Fibroblast of peridontal ligament (primary cell): ENCODE data around the gene GRIK3.
"Not testable (repeated sequence)": the region's sequence is repeated elsewhere in the genome, so short reads cannot be mapped to it uniquely, and the experiment has no call there.

Experiments
- DNase-seq: peaks from one replicate; pipeline ENCODE4 v3.0.0-alpha.2; 2010; ENCODE audit errors: extremely low read depth

Gene GRIK3

DNA sequence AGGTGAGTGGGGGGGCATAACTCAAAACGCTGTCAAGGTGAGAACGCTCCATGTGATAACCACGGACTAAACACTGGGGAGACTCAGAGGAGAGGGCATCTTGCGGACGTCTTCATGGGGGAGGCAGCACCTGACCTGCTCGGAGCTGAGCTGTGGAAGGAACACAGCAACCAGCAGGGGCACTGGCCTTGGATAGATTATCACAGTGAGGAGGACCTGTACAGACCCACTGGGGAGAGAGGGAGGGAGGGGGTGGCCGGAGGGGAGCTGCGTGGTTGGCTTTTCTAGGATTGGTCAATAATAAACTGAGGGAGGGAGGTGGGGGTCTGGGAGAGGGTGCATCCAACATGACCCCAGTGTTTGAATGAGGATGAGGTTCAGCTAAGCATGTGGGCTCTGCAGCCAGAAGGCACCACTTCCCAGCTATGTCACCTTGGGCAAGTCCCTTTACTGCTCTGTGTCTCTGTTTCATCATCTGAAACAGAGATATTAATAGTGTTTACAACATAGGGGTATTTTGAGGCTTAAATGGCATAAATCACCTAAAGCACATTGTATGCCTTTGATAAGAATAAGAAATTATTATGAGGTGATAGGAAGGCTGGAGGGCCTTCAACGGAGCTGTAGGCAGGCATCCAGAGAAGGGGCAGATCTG is 123.3 kb downstream of the GRIK3 start:
- DNase-seq, result no peak

DNA sequence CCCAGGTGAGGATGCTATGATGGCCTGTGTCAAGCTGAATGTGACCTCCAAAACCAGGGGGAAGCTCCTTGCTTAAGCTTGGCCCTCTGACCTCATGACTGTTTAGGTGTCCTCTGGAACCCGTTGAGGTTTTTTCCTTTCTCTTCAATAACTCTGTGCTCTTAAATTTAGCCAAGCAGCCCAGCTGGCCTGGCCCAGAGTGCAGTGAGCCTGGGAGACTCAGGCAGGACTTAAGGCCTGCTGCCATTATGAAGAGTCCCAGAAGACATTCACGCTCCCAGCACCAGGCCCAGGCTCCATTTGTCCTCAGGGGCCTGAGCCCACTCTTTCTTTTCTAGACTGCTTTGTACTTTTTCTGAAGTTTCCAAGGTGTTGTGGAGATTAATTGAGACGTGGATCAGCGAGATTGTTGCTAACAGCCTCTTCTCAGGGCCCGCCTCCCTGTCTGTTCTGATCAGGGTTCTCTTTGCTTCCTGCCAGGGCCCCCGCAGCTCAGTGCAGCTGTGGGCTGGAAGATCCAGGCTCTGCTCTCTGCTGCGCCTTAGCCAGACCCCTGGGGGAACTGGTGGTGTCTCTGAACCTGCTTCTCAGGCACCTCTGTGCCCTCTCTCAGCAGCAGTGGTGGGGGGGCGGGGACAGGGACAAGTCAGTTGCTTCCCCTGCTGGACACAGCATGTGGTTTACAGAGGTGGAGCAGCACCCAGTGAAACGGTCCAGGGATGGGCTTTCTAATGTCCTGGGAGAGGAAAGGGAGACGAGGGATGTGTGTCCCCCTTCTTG is 124.2 kb downstream of the GRIK3 start:
- no peak for DNase-seq

DNA sequence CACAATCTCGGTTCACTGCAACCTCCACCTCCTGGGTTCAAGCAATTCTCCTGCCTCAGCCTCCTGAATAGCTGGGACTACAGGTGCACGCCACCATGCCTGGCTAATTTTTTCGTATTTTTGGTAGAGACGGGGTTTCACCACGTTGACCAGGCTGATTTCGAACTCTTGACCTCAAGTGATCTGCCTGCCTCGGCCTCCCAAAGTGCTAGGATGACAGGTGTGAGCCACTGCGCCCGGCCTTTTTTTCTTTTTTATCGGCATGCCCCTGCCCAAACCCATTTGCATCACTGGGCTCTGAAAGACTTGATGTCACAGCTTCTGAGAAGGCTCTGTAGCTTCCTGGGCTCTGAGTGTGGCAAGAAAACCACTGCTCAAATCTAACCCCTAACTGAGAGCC is 125.0 kb downstream of the GRIK3 start:
- not testable (repeated sequence) for DNase-seq

DNA sequence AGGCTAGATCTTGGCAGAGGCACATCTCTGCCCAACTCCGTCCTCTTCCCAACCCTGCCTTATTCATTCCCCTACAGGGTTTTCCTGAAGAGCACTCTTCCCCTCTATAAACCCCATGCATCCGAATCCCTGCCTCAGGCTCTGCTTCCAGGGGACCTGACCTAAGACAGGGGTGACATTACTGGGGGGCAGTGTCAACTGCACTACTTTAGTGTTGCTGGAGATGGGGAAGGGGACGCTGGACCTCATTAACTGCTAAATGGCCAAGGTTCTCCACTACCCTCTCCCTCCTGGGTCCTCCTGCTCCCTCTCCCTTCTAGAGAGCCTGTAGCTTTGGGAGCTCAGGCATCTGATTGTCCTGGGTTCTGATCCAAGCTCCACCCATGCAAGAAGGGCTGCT is 126.2 kb downstream of the GRIK3 start:
- no peak for DNase-seq

DNA sequence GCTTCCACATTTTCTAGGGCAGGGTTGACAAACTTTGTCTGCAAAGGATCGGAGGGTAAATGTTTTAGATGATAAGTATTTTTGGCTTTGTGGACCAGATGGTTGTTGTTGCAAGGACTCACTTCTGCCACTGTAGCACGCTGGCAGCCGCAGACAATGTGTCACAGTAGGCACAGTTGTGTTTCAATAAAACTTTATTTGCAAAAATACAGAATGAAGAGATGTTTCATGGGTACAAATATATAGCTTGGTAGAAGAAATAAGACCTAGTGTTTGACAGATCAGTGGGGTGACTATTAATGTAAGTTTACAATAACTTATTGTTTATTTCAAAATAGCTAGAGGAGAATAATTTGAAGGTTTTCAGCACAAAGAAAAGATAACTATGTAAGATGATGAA is 127.8 kb downstream of the GRIK3 start:
- no peak for DNase-seq

DNA sequence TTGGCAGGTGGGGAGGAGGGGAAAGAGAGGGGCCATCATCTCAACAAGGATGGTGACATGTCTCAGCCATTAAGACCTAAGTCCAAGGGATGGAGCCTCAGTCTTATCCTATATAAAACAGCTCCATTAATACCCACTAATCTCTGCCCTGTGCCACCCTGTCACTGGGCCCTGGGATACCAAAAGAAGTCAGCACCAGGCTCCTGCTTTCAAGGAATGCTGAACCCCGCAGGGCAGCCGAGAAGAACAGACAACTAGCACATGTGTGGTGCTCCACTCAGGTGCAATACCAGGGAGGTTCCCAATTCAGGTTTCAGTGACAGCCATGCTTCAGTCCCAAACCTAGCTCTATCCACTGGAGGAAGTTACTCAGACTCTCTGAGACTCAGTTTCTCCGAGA is 128.4 kb downstream of the GRIK3 start:
- DNase-seq, result no peak

DNA sequence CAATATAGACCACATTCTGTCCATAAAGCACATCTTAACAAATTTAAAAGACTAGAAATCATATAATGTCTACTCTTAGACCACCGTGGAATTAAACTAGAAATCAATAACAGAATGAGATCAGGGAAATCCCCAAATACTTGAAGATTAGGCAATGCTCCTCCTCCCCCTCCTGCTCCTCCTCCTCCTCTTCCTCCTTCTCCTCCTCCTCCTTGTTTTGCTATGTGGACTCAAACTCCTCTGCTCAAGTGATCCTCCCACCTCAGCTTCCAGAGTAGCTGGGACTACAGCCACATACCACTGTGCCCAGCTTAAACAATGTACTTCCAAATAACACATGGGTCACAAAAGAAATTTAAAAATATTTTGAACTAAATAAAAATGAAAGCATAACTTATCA is 134.2 kb downstream of the GRIK3 start:
- no peak for DNase-seq

DNA sequence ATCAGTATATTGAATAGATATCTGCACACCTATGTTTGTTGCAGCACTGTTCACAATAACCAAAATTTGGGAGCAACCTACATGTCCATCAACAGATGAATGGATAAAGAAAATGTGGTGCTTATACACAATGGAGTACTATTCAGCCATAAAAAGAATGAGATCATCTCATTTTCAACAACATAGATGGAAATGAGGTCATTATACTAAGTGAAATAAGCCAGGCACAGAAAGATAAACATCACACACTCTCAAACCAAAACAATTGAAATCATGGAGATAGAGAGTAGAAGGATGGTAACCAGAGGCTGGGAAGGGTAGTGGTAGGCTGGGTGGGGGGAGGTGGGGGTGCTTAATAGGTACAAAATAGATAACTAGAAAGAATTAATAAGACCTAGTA is 136.5 kb downstream of the GRIK3 start:
- DNase-seq, result not testable (repeated sequence)

DNA sequence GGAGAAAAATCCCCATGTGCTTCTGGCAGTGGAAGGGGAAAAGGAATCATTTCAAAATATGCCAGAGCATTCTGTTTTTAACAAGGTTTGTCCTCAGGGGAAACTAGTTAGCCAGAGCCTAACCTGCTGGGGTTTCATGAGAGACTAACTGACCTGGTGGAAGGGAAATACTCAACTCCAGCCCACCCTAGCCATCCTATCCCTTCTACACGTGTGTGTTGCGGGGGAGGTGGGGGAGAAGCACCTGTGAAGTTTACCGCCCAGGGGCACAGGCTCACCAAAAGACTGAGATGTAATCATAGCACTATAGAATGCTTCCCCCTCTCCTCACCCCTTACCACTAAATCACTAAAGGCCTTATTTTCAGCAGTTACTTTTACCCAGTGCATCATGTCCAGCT is 139.5 kb downstream of the GRIK3 start:
- DNase-seq, result no peak

DNA sequence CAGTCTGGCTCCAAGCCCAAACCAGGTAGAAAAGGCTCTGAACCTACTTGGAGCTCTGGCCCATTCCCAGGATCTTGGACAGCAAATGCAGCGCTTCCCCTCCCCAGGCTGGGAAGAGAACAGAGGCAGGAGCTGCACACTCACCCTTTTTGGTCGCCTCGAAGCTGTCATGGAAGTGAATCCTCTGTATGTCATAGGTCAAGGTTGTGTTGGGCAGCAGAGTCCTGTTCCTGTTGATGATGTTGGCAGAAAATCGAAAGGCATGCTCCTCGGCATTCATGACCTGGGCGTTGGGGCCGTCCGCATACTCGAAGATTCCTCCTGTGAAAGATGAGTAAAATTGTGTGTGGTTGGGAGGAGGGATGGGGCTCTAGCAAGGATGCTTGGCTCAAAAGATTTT is 143.5 kb downstream of the GRIK3 start:
- DNase-seq, result no peak

DNA sequence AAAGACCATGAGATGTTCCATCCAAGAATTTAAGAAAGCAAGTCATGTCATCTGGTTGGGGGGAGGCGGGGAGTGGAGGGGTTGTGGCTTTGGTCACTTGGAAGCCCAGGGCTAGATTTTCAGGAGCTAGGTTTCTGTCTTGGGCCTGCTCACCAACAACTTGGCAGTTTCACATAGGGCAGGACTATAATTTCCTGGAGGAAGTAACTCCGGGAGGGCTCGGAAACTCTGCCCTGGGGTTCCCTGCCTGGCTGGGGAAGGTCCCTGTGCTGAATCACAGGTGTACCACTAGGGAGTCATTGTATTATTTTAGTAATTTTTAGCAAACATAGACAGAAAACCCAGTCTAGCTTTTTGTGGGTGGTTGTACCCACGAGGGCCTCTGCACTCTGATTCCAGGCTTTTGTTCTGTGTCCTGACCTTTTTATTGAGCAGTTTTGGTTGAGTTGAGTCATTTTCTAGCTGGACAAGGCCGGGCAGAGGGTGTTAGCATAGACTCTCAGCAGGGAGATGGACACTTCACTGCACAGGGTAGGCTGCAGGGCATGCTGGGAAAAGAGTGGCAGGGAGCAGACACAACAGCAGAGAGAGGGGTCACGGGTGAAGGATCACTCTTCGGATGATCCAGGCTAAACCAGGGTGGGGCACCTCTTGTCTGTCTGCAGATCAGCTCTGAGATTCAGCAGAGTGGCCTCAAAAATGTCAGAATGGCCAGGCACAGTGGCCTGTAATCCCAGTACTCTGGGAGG is 144.7 kb downstream of the GRIK3 start:
- no peak for DNase-seq

DNA sequence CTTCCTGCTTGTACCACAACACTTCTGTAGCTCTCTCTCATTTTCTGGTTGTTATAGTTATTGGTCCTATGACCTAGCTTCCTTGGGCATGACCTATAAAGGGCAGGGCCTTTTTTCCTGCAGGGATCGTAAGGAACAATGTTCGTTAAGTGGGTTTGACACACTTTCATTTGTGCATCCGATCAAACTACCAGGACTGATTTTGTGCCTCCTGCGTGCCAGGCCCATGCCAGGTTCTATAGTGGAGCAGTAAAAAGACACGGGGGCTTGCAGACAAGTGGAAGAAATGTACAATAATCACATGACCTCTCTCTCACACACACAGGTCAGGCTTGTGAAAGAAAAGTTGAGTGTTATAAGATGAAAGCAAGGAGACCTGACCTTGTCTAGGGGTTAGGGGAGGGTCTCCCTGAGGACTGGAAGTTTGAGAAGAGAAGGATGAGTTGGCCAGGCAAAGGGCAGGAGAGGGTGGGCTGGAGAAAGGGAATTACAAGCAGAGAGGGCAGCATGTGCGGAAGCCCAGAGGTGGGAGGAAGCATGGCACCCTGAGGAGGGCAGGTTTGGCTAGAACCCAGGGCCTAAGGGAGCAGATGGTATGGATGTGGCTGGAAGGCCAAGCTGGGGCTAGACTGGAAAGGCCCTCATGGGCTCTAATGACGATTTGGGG is 145.4 kb downstream of the GRIK3 start:
- DNase-seq, result no peak

DNA sequence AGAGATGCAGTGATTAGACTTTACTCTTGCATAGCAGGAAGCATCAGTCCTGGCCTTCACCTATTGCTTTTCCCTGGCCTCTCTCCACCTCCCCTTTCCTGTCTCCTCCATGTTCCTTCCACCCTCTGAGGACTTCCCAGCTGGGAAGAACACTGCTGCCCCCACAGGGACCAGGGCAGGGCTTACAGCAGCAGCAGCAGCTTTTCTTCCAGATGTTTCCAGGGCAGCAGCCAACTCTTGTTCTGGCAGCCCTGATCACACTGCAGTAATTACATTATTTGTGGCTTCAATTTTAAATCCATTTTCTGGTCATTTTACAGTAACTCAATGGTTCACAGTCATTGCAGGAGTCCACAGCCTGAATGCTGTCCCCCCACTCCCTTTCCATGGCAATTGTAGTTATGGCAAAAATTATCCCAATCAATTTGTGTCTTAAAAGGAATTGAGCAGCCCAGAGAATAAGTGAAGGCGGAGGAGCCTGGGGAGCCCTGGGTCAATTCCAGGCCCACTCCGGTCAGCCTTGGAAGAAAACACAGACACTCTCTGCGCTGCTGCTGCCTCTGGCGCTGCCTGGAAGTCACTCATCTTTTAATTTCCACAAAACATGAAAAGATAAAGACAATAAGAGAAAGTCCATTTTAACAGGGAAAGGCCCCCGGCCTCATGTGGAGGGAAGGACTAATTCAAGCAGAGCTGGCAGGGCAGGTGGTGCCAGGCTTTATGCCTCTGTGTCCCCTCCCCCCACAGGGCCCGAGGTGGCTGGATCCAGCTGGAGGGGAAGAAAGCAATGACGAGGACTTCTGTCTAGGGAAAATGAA is 148.6 kb downstream of the GRIK3 start:
- no peak for DNase-seq

DNA sequence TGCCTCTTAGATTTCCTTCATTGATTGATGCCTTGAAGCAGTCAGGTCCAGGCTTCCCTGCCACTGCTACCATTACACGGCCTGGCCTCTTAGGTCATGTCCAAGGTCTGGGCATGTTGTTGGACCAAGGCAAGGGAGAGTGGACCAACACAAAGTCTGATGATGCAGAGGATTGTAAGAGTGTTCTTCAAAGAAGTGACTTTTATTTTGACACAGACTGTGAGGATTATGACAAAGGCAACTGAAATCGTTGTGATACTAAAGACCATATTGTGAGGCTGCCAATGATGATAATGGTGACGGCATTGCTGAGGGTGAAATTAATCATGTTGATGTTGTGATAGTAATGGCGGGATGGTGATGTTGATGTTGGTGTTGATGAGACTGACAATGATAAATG is 149.5 kb downstream of the GRIK3 start:
- DNase-seq, result no peak

DNA sequence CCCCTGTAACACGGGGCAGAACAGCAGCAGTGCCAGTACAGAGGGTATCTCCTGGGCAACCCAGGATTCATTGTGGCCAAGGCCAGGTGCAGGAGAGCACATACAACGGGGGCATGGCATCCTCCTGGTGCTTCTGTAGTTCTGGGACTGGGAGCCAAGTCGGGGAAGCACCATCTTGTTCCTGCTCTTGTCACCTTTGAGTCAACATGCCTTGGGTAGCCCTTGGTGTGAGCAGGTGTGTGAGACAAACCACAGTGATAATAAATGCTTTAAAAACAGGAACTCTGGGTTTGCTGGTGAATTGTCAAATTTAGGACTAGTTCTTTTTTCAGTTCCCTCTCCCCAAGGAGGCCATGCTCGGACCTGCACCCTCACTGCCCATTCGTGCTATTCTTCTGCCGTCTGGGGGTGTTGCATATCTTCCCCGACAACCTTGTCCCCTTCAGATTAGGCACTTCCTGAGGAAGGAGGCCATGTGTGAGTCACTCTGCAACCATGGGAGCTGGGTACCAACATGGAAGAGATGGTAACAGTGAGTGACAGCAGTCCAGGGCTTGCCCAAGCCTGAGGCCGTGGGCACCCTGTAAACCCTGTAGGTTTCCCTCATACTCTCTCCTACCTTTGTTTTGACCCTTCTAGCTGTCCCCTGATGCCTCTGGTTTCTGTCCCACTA is 150.2 kb downstream of the GRIK3 start:
- no peak for DNase-seq

DNA sequence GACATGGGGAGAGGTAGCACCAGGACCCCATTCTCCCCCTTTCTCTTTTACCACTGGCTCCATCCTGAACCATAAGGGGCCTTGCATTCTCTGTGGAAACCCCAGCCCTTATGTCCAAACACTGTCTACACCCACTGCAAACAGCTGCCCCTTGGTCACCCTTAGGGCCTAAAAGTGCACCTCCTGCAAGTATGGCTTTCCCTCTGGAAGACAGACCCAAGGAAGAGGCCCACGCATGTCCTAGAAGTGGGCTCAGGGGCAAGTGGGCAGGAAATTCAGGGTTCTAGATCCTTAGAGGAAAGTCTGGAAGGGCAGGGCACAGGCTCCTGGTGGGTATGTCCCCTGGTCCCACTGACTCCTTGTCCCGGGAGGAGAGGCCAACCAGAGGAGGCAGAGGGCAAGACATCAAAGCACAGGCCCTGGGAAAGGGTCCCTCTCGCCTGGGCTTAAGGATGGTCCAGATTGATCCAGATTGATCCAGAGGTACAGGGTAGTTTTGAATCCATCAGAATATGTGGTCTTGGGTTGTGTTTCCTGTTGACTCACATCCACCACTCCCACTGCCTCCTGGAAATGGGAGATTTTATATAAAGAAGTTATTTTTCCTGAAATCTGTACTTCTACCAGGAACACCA is 150.9 kb downstream of the GRIK3 start:
- no peak for DNase-seq

DNA sequence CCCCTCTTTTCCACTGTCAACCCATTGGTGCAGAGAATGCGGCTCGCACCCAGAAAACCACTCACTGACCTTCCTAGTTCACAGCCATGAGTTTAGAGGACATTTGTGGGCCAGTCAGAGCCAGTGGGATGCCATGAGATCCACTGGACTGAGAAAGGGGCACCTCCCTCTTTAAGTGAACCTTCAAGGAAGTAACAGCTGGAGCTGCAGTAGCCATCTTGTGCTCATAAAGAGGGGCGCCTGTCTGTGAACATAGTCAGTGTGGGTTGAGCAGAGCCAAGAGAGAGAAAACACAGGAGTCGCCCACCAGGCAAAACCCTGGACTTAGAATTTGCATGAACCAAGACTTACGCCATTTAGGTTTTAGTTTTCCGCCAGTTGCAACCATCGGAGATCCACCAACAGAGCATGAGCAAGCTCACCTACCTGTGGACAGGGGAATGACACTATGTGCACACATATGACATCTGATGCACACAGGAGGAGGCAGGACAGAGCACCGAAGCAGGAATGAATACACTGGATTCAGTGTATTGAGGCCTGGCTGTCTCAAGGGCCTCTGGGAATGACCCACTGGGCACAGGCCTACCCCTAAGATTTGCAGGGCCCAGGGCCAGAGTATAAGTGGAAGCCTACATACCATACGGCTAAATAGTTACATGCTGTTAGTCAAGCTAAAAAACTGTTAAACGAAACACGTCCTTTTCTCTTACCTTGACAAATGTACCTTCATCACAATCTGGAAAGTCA is 151.6 kb downstream of the GRIK3 start:
- no peak for DNase-seq

DNA sequence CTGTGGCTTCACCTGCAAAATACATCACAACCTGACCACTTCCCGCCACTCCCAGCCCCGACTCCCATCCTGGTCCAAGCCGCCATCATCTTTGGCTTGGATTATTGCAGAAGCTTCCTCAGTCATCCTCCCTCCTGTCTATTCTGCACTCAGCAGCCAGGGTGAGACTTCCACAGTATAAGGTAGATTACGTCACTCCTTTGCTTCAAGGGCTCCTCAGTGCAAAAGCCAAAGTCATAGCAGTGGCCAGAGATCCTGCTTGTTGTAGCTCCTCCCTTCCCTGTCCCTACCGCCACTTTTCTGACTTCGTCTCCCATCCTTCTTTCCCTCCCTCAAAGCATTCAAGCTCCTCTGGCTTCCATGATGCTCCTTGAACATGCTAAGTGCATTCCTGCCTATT is 152.8 kb downstream of the GRIK3 start:
- no peak for DNase-seq

DNA sequence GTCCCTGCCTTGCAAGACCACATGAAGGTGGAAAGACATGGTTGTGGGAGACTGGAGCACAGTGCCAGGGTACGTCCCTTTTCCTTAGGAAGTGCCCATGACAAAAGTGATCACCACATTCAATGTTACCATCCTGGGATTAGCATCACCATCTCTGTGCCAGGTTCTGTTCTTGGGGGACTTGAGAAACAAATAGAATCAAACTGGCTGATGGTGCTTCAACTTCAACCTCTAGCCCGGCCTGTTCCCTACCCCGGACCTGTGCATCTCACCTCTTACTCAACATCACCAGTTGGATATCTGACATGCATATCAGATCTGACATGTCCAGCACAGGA is 153.3 kb downstream of the GRIK3 start:
- DNase-seq, result no peak
